CD4-positive, alpha-beta memory T cell (primary cell): ENCODE data around the gene SULT1A3. TPM values are rescaled to one million over a fixed set of nuclear protein-coding genes. Genes with fewer than 3 reads are reported as not detected.
"Not testable (repeated sequence)": the region's sequence is repeated elsewhere in the genome, so short reads cannot be mapped to it uniquely, and the experiment has no call there.

Source experiments
- CTCF ChIA-PET: fragments of 350-600 bp; sonication (Branson Sonifier 250); formaldehyde crosslinking; loops from one replicate; lab custom pipeline; 2021; ENCODE audit warnings: inconsistent platforms; ENCODE audit not compliant: partially characterized antibody; lab: Charles Lee
- POLR2A ChIA-PET: fragments of 350-600 bp; sonication (Branson Sonifier 250); formaldehyde crosslinking; loops from one replicate; lab custom pipeline; 2021; ENCODE audit not compliant: partially characterized antibody; lab: Charles Lee
- DNase-seq, 5 donors: peaks; one replicate each; pipeline versions ENCODE4 v3.0.0 to v3.0.0-alpha.2; 2020 to 2022; ENCODE audit warnings: mixed read lengths in 1 of 5
- H3K27ac ChIP-seq: one replicate; pipeline ENCODE4 v1.7.0; 2013; ENCODE audit warnings: low read depth, low read length
- H3K27me3 ChIP-seq: 2 replicates; pipeline ENCODE4 v1.7.0; 2013; ENCODE audit warnings: mild to moderate bottlenecking, low read length, moderate library complexity; ENCODE audit not compliant: insufficient read depth
- H3K36me3 ChIP-seq: 2 replicates; pipeline ENCODE4 v1.7.0; 2013; ENCODE audit warnings: mild to moderate bottlenecking, low read length, moderate library complexity; ENCODE audit not compliant: insufficient read depth
- H3K4me1 ChIP-seq: 2 replicates; pipeline ENCODE4 v1.7.0; 2013; ENCODE audit warnings: mild to moderate bottlenecking, low read length, moderate library complexity; ENCODE audit not compliant: insufficient read depth
- H3K4me3 ChIP-seq, 2 donors: one replicate each; pipeline ENCODE4 v1.7.0; 2013; ENCODE audit warnings: low read length in 2 of 2, mild to moderate bottlenecking in 1 of 2
- H3K9me3 ChIP-seq, 2 donors: one replicate each; pipeline ENCODE4 v1.7.0; 2013; ENCODE audit warnings: low read length in 2 of 2, control low read depth in 1 of 2; ENCODE audit not compliant: control insufficient read depth in 1 of 2
- H3K27ac Mint-ChIP-seq, 7 donors: one replicate each; pipeline ENCODE4 v1.8.0; 2020 to 2021; ENCODE audit warnings: mixed read lengths in 7 of 7, mild to moderate bottlenecking in 6 of 7, inconsistent platforms in 3 of 7, moderate library complexity in 3 of 7
- H3K27me3 Mint-ChIP-seq, 2 donors: one replicate each; pipeline ENCODE4 v1.8.0; 2020 to 2021; ENCODE audit warnings: mixed read lengths in 2 of 2
- H3K36me3 Mint-ChIP-seq, 2 donors: one replicate each; pipeline ENCODE4 v1.8.0; 2020 to 2021; ENCODE audit warnings: mixed read lengths in 2 of 2, inconsistent platforms in 1 of 2, mild to moderate bottlenecking in 1 of 2
- H3K4me1 Mint-ChIP-seq, 4 donors: one replicate each; pipeline ENCODE4 v1.8.0; 2020 to 2021; ENCODE audit warnings: mixed read lengths in 4 of 4, mild to moderate bottlenecking in 1 of 4
- H3K4me3 Mint-ChIP-seq, 8 donors: one replicate each; pipeline ENCODE4 v1.8.0; 2020 to 2021; ENCODE audit warnings: mixed read lengths in 8 of 8, mild to moderate bottlenecking in 7 of 8, moderate library complexity in 6 of 8, inconsistent platforms in 3 of 8
- H3K9me3 Mint-ChIP-seq, 8 donors: one replicate each; pipeline ENCODE4 v1.8.0; 2020 to 2021; ENCODE audit warnings: mixed read lengths in 8 of 8, mild to moderate bottlenecking in 5 of 8, inconsistent platforms in 3 of 8, moderate library complexity in 1 of 8
- intact Hi-C: fragments of 100-400 bp; cut with micrococcal nuclease; formaldehyde crosslinking; loops from one replicate; pipeline ENCODE4 v1.15.1; 2023
- polyA plus RNA-seq, 2 donors: library from polyadenylated mRNA; unstranded; fragments of 300-500 nt; fragmentation: Illumina TruSeq; gene quantifications; one replicate each; pipeline ENCODE4 v1.2.3, GENCODE V29; 2021
- total RNA-seq, 2 experiments: library from RNA; stranded (reverse); gene quantifications; one replicate each; pipeline ENCODE4 v1.2.3, GENCODE V29; 2021

Gene SULT1A3
- total and polyA plus RNA-seq, 4 experiments from 2014 or later, result 1.2 to 46.2 (median 23.2) TPM

- H3K9me3 Mint-ChIP-seq, H3K27ac ChIP-seq, H3K36me3 ChIP-seq, POLR2A ChIA-PET, intact Hi-C loops, H3K36me3 Mint-ChIP-seq, H3K27me3 ChIP-seq, H3K27me3 Mint-ChIP-seq, H3K4me1 Mint-ChIP-seq, H3K9me3 ChIP-seq, H3K4me3 Mint-ChIP-seq, H3K4me1 ChIP-seq, CTCF ChIA-PET, H3K27ac Mint-ChIP-seq, H3K4me3 ChIP-seq, DNase-seq: not testable (repeated sequence)
Observed at GRCh38 chr16:30211414-30211813, 12.4 kb downstream of the SULT1A3 start.

- POLR2A ChIA-PET, intact Hi-C loops, DNase-seq, H3K9me3 Mint-ChIP-seq, H3K27me3 ChIP-seq, H3K27me3 Mint-ChIP-seq, H3K36me3 ChIP-seq, H3K27ac ChIP-seq, H3K4me1 Mint-ChIP-seq, H3K4me3 ChIP-seq, H3K4me1 ChIP-seq, H3K36me3 Mint-ChIP-seq, H3K4me3 Mint-ChIP-seq, CTCF ChIA-PET, H3K27ac Mint-ChIP-seq, H3K9me3 ChIP-seq: not testable (repeated sequence)
Observed at GRCh38 chr16:30217082-30217481, 18.0 kb downstream of the SULT1A3 start.

GRCh38 chr16:30248379-30248778, 49.3 kb downstream of the SULT1A3 start, which contains the start of gene NPIPB13:
NPIPB13 (minus strand) TSS chr16:30248479; CDS start chr16:30245573, 2,906 bp downstream.
- POLR2A ChIA-PET, CTCF ChIA-PET, H3K4me3 Mint-ChIP-seq, H3K9me3 ChIP-seq, H3K4me1 Mint-ChIP-seq, H3K36me3 ChIP-seq, H3K27me3 ChIP-seq, H3K27ac Mint-ChIP-seq, H3K4me1 ChIP-seq, intact Hi-C loops, H3K27me3 Mint-ChIP-seq, H3K9me3 Mint-ChIP-seq, H3K36me3 Mint-ChIP-seq, H3K27ac ChIP-seq, H3K4me3 ChIP-seq, DNase-seq: not testable (repeated sequence)

Other genes starting within 250 kb of the SULT1A3 start
- gene TMEM219, start 237.2 kb upstream of the SULT1A3 start, total RNA-seq, result 100 to 1,000 TPM in 1 of 2 experiments, 10 to 100 TPM in 1; 80.8 to 103 TPM
- gene TMEM219, start 237.2 kb upstream of the SULT1A3 start, polyA plus RNA-seq, result 100 to 1,000 TPM; 209 to 250 TPM
- gene TAOK2, start 225.4 kb upstream of the SULT1A3 start, total RNA-seq, result 10 to 100 TPM; 53.8 to 56.0 TPM
- gene TAOK2, start 225.4 kb upstream of the SULT1A3 start, polyA plus RNA-seq, result 1 to 10 TPM; 1.7 to 8.2 TPM
- 10 to 100 TPM; 19.2 to 19.7 TPM for gene HIRIP3, start 203.6 kb upstream of the SULT1A3 start, total RNA-seq
- gene HIRIP3, start 203.6 kb upstream of the SULT1A3 start, polyA plus RNA-seq, result 10 to 100 TPM; 21.4 to 26.0 TPM
- 100 to 1,000 TPM; 124 to 126 TPM for gene INO80E, start 203.0 kb upstream of the SULT1A3 start, total RNA-seq
- gene INO80E, start 203.0 kb upstream of the SULT1A3 start, polyA plus RNA-seq, result 1 to 10 TPM; 6.7 to 7.3 TPM
- under 1 TPM in 1 of 2 experiments, not detected in 1; 0.80 TPM for gene DOC2A, start 188.2 kb upstream of the SULT1A3 start, total RNA-seq
- gene DOC2A, start 188.2 kb upstream of the SULT1A3 start, polyA plus RNA-seq, result not detected
- not detected for gene C16orf92, start 176.1 kb upstream of the SULT1A3 start, total RNA-seq
- gene C16orf92, start 176.1 kb upstream of the SULT1A3 start, polyA plus RNA-seq, result not detected
- not detected for gene TLCD3B, start 168.0 kb upstream of the SULT1A3 start, total RNA-seq
- not detected for gene TLCD3B, start 168.0 kb upstream of the SULT1A3 start, polyA plus RNA-seq
- 100 to 1,000 TPM; 558 to 563 TPM for gene ALDOA, start 133.5 kb upstream of the SULT1A3 start, total RNA-seq
- gene ALDOA, start 133.5 kb upstream of the SULT1A3 start, polyA plus RNA-seq, result 1,000 to 10,000 TPM; 1,058 to 1,115 TPM
- gene PPP4C, start 123.3 kb upstream of the SULT1A3 start, total RNA-seq, result 10 to 100 TPM; 75.8 to 86.3 TPM
- gene PPP4C, start 123.3 kb upstream of the SULT1A3 start, polyA plus RNA-seq, result 100 to 1,000 TPM; 167 to 276 TPM
- gene TBX6, start 107.3 kb upstream of the SULT1A3 start, total RNA-seq, result 1 to 10 TPM; 1.3 to 1.4 TPM
- gene TBX6, start 107.3 kb upstream of the SULT1A3 start, polyA plus RNA-seq, result under 1 TPM in 1 of 2 donors, not detected in 1; 0.36 TPM
- gene YPEL3, start 103.0 kb upstream of the SULT1A3 start, total RNA-seq, result 100 to 1,000 TPM; 263 to 266 TPM
- gene YPEL3, start 103.0 kb upstream of the SULT1A3 start, polyA plus RNA-seq, result 100 to 1,000 TPM; 172 to 331 TPM
- 10 to 100 TPM; 31.5 to 37.2 TPM for gene GDPD3, start 85.7 kb upstream of the SULT1A3 start, total RNA-seq
- under 1 TPM in 1 of 2 donors, not detected in 1; 0.25 TPM for gene GDPD3, start 85.7 kb upstream of the SULT1A3 start, polyA plus RNA-seq
- 10 to 100 TPM; 87.4 to 90.4 TPM for gene MAPK3, start 76.0 kb upstream of the SULT1A3 start, total RNA-seq
- gene MAPK3, start 76.0 kb upstream of the SULT1A3 start, polyA plus RNA-seq, result 10 to 100 TPM in 1 of 2 donors, 1 to 10 TPM in 1; 9.9 to 10.6 TPM
- 100 to 1,000 TPM; 745 to 769 TPM for gene CORO1A, start 15.7 kb upstream of the SULT1A3 start, total RNA-seq
- 1,000 to 10,000 TPM; 1,217 to 1,230 TPM for gene CORO1A, start 15.7 kb upstream of the SULT1A3 start, polyA plus RNA-seq
- gene BOLA2B, start 5.6 kb upstream of the SULT1A3 start, total RNA-seq, result 10 to 100 TPM; 62.1 to 79.0 TPM
- 100 to 1,000 TPM; 144 to 169 TPM for gene BOLA2B, start 5.6 kb upstream of the SULT1A3 start, polyA plus RNA-seq
- gene SLX1A, start 5.4 kb upstream of the SULT1A3 start, total RNA-seq, result 10 to 100 TPM; 57.5 to 65.6 TPM
- gene SLX1A, start 5.4 kb upstream of the SULT1A3 start, polyA plus RNA-seq, result 10 to 100 TPM; 44.5 to 60.7 TPM
- 10 to 100 TPM; 20.0 to 27.8 TPM for gene NPIPB13, start 49.2 kb downstream of the SULT1A3 start, total RNA-seq
- 1 to 10 TPM in 1 of 2 donors, under 1 TPM in 1; 0.19 to 2.9 TPM for gene NPIPB13, start 49.2 kb downstream of the SULT1A3 start, polyA plus RNA-seq
- gene CD2BP2, start 156.1 kb downstream of the SULT1A3 start, total RNA-seq, result 10 to 100 TPM; 72.9 to 79.4 TPM
- 10 to 100 TPM; 23.7 to 24.4 TPM for gene CD2BP2, start 156.1 kb downstream of the SULT1A3 start, polyA plus RNA-seq
- gene TBC1D10B, start 171.2 kb downstream of the SULT1A3 start, total RNA-seq, result 10 to 100 TPM; 47.0 to 55.3 TPM
- 10 to 100 TPM in 1 of 2 donors, 1 to 10 TPM in 1; 8.5 to 16.1 TPM for gene TBC1D10B, start 171.2 kb downstream of the SULT1A3 start, polyA plus RNA-seq
- gene MYL11, start 175.5 kb downstream of the SULT1A3 start, total RNA-seq, result 1 to 10 TPM in 1 of 2 experiments, not detected in 1; 1.3 TPM
- gene MYL11, start 175.5 kb downstream of the SULT1A3 start, polyA plus RNA-seq, result 1 to 10 TPM in 1 of 2 donors, not detected in 1; 1.1 TPM
- gene SEPTIN1, start 183.3 kb downstream of the SULT1A3 start, total RNA-seq, result 100 to 1,000 TPM; 198 to 206 TPM
- 100 to 1,000 TPM; 210 to 212 TPM for gene SEPTIN1, start 183.3 kb downstream of the SULT1A3 start, polyA plus RNA-seq
- gene ZNF48, start 196.2 kb downstream of the SULT1A3 start, total RNA-seq, result 10 to 100 TPM; 15.8 to 16.7 TPM
- 10 to 100 TPM in 1 of 2 donors, 1 to 10 TPM in 1; 5.5 to 10.7 TPM for gene ZNF48, start 196.2 kb downstream of the SULT1A3 start, polyA plus RNA-seq
- 1 to 10 TPM; 6.0 to 6.5 TPM for gene ZNF771, start 208.4 kb downstream of the SULT1A3 start, total RNA-seq
- gene ZNF771, start 208.4 kb downstream of the SULT1A3 start, polyA plus RNA-seq, result 1 to 10 TPM; 1.4 to 5.0 TPM
- gene DCTPP1, start 230.8 kb downstream of the SULT1A3 start, total RNA-seq, result 10 to 100 TPM; 15.0 to 18.0 TPM
- 100 to 1,000 TPM in 1 of 2 donors, 10 to 100 TPM in 1; 87.0 to 115 TPM for gene DCTPP1, start 230.8 kb downstream of the SULT1A3 start, polyA plus RNA-seq
- gene SEPHS2, start 246.6 kb downstream of the SULT1A3 start, total RNA-seq, result 10 to 100 TPM; 42.0 to 44.4 TPM
- 10 to 100 TPM; 56.4 to 65.9 TPM for gene SEPHS2, start 246.6 kb downstream of the SULT1A3 start, polyA plus RNA-seq